Loucy (cell line): ENCODE data around the gene LHFPL6.

Experiments used
- H2AFZ ChIP-seq: fragments of 200-600 bp; sonication (generic); 2 replicates; pipeline ENCODE4 v1.6.0; 2016; ENCODE audit warnings: antibody characterized with exemption, mild to moderate bottlenecking, low read length, moderate library complexity
- H3F3A ChIP-seq: fragments of 200-600 bp; 2 replicates; pipeline ENCODE4 v1.6.0; 2016; ENCODE audit warnings: antibody characterized with exemption, low read depth, mild to moderate bottlenecking
- H3K27me3 ChIP-seq: fragments of 200-600 bp; sonication (generic); 2 replicates; pipeline ENCODE4 v1.6.1; 2014; ENCODE audit warnings: low read length, mild to moderate bottlenecking; ENCODE audit not compliant: insufficient read depth, poor library complexity, severe bottlenecking
- H3K36me3 ChIP-seq: fragments of 200-600 bp; sonication (generic); 2 replicates; pipeline ENCODE4 v1.6.1; 2016; ENCODE audit warnings: low read length; ENCODE audit not compliant: insufficient read depth
- H3K4me1 ChIP-seq: fragments of 200-600 bp; sonication (generic); 2 replicates; pipeline ENCODE4 v1.5.1; 2014; ENCODE audit warnings: low read length, mild to moderate bottlenecking; ENCODE audit not compliant: insufficient read depth, poor library complexity, severe bottlenecking
- H3K4me2 ChIP-seq: fragments of 200-600 bp; sonication (generic); 2 replicates; pipeline ENCODE4 v1.6.0; 2014; ENCODE audit warnings: antibody characterized with exemption, low read length, low read depth, mild to moderate bottlenecking; ENCODE audit not compliant: poor library complexity, severe bottlenecking
- H3K4me3 ChIP-seq: fragments of 200-600 bp; sonication (generic); 2 replicates; pipeline ENCODE4 v1.5.1; 2014; ENCODE audit warnings: low read length, mild to moderate bottlenecking, mixed read lengths; ENCODE audit not compliant: poor library complexity, severe bottlenecking
- H3K79me2 ChIP-seq: fragments of 200-600 bp; sonication (generic); 2 replicates; pipeline ENCODE4 v1.6.1; 2014; ENCODE audit warnings: low read length; ENCODE audit not compliant: insufficient read depth
- H3K9ac ChIP-seq: fragments of 200-600 bp; sonication (generic); 2 replicates; pipeline ENCODE4 v1.6.0; 2014; ENCODE audit warnings: mild to moderate bottlenecking, low read depth, low read length, moderate library complexity; ENCODE audit not compliant: poor library complexity, severe bottlenecking
- H3K9me2 ChIP-seq: fragments of 200-600 bp; sonication (generic); replicated peaks from 2 replicates; pipeline ENCODE4 v1.6.1; 2016; ENCODE audit warnings: low read depth, low read length, mixed read lengths
- H3K9me3 ChIP-seq: fragments of 200-600 bp; sonication (generic); 2 replicates; pipeline ENCODE4 v1.6.1; 2014; ENCODE audit warnings: mild to moderate bottlenecking, antibody characterized with exemption, low read length, low read depth; ENCODE audit not compliant: insufficient read depth
- H4K20me1 ChIP-seq: fragments of 200-600 bp; sonication (generic); 2 replicates; pipeline ENCODE4 v1.6.0; 2014; ENCODE audit warnings: antibody characterized with exemption, low read length, mild to moderate bottlenecking; ENCODE audit not compliant: insufficient read depth, poor library complexity, severe bottlenecking
- CTCF ChIP-seq: fragments of 200-600 bp; sonication (generic); conservative IDR thresholded peaks from 2 replicates; pipeline ENCODE4 v1.5.1; 2014; ENCODE audit warnings: mild to moderate bottlenecking, antibody characterized with exemption, low read length
- EZH2phosphoT487 ChIP-seq: fragments of 200-600 bp; IDR thresholded peaks from 2 replicates; pipeline ENCODE4 v1.6.1; 2018; ENCODE audit warnings: antibody characterized with exemption, mild to moderate bottlenecking, moderate library complexity, borderline replicate concordance

The LHFPL6 gene

GRCh38 chr13:39510316-39510695, 92.7 kb downstream of the LHFPL6 start:
- no peaks in the 10 kb centered on the region; the same call in 1 of the 2 replicates for H3K9me3 ChIP-seq
- TF ChIP-seq EZH2phosphoT487, result no peak
- TF ChIP-seq CTCF, result no peak
- H2AFZ ChIP-seq, result no peak overlapping the region
- H3K4me3 ChIP-seq, result no peak overlapping the region
- no peaks in the 10 kb centered on the region for H3K36me3 ChIP-seq
- no peak overlapping the region for H3K4me2 ChIP-seq
- H3K9ac ChIP-seq, result no peak overlapping the region
- H3K27me3 ChIP-seq, result no peaks in the 10 kb centered on the region
- no peaks in the 10 kb centered on the region for H3K9me2 ChIP-seq
- H3K79me2 ChIP-seq, result no peaks in the 10 kb centered on the region
- H4K20me1 ChIP-seq, result no peaks in the 10 kb centered on the region
- no peaks in the 10 kb centered on the region for H3F3A ChIP-seq
- no peaks in the 10 kb centered on the region for H3K4me1 ChIP-seq

GRCh38 chr13:39509616-39510315, 93.2 kb downstream of the LHFPL6 start:
- TF ChIP-seq EZH2phosphoT487 (no peak), CTCF (no peak)
- H3K36me3 ChIP-seq, result no peaks in the 10 kb centered on the region

GRCh38 chr13:39506559-39507390, 96.2 kb downstream of the LHFPL6 start:
- no peak overlapping the region for H3K4me3 ChIP-seq
- H3K36me3 ChIP-seq, result no peaks in the 10 kb centered on the region
- no peaks in the 10 kb centered on the region; the same call in 1 of the 2 replicates for H3K9me3 ChIP-seq
- H4K20me1 ChIP-seq, result no peaks in the 10 kb centered on the region
- H3K79me2 ChIP-seq, result no peaks in the 10 kb centered on the region
- no peaks in the 10 kb centered on the region for H3F3A ChIP-seq
- H2AFZ ChIP-seq, result no peak overlapping the region
- no peak overlapping the region for H3K4me2 ChIP-seq
- H3K27me3 ChIP-seq, result no peaks in the 10 kb centered on the region
- no peak overlapping the region for H3K9ac ChIP-seq
- no peaks in the 10 kb centered on the region for H3K4me1 ChIP-seq
- H3K9me2 ChIP-seq, result no peaks in the 10 kb centered on the region
- no peak for TF ChIP-seq CTCF

More at GRCh38 chr13:39509616-39510315, 93.2 kb downstream of the LHFPL6 start:
- Histone ChIP-seq H3K27me3 (no peaks in the 10 kb centered on the region), H4K20me1 (no peaks in the 10 kb centered on the region), H3K9me2 (no peaks in the 10 kb centered on the region), H3K4me2 (no peak overlapping the region), H3F3A (no peaks in the 10 kb centered on the region), H3K4me1 (no peaks in the 10 kb centered on the region), H3K4me3 (no peak overlapping the region), H2AFZ (no peak overlapping the region), H3K9me3 (no peaks in the 10 kb centered on the region; the same call in 1 of the 2 replicates), H3K79me2 (no peaks in the 10 kb centered on the region), H3K9ac (no peak overlapping the region)
